NCI-H1048 (cell line): Measurements from ENCODE around the gene CYP26B1.
A peak's percentile ranks its signal among the peaks of the same experiment; 100 is the strongest.

Source experiments
- DNase-seq: peaks from one replicate; lab custom pipeline; 2025; lab: John Stamatoyannopoulos, UW

CYP26B1 gene

GRCh38 chr2:72155151-72155550 is 7.5 kb upstream of the CYP26B1 start:
- no peak for DNase-seq

DNA sequence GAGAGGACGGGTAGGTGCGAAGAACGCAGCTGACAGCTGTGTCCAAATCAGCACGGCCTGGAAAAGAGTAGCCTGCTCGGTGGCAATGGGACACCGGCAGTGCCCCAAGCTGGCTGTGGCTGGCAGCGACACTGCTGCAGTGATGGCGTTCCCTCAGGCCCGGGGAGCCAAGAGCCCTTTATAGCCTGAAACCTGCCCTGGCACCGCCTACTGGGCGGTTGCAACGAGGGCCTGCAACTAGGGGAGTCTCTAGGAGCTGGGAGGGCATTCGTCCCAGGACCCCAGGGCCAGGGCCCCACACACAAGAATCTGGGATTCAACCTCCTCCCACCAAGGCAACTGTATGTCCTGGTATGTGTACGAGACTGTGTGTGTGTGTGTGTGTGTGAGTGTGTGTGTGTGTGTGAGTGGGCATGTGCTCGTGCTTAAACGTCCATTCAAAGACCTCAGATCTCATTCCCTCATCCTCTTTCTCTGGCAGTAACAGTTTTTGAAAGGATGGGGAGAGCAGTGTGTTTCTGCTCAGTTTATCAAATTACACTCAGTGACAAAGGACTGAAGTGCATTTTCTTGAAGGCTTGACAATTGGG is 6.8 kb upstream of the CYP26B1 start:
- DNase-seq, result no peak

GRCh38 chr2:72153924-72154323 is 6.3 kb upstream of the CYP26B1 start:
- DNase-seq, result no peak

- DNase-seq, result no peak
These were observed 5.5 kb upstream of the CYP26B1 start for GRCh38 chr2:72153026-72153791.

GRCh38 chr2:72150861-72151356 is 3.2 kb upstream of the CYP26B1 start:
- DNase-seq, result no peak

- DNase-seq, result peak; percentile 14
These were observed 2.6 kb upstream of the CYP26B1 start for GRCh38 chr2:72150157-72150860.

- no peak for DNase-seq
These were observed 2.0 kb upstream of the CYP26B1 start for GRCh38 chr2:72149556-72150156.

DNA sequence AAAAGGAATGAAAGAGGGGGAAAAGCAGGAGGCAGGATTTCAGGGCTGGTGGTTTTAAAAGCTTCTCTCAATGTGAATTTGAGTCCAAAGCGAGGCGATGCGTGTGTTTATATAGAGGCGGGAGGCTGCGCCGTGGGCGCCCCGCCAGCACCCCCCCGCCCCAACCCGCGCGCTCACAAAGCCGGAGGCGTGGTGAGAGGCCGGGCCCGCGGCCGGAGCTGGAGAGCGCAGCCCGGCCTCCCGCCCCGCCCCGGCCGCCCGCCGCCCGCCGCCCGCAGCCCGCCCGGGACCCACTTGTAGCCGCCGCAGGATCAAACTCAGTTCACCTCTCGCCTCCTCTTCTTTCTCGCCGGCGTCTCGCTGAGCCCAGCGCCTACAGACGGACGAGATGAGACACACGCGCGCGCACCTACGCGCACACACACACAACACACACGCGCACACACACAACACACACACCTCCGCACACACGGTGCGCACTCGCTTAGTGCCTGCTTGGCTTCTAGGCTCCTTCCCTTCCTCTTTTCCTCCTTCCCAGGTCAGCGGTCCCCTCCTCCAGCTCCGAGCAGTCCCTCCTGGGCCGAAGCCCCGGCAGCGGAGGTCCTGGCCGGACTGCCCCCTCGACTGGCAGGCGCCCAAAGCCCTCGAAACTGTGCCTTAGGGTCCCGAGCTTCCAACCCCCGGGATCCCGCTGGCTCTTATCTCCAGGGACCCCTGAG is 1.3 kb upstream of the CYP26B1 start:
- no peak for DNase-seq

DNA sequence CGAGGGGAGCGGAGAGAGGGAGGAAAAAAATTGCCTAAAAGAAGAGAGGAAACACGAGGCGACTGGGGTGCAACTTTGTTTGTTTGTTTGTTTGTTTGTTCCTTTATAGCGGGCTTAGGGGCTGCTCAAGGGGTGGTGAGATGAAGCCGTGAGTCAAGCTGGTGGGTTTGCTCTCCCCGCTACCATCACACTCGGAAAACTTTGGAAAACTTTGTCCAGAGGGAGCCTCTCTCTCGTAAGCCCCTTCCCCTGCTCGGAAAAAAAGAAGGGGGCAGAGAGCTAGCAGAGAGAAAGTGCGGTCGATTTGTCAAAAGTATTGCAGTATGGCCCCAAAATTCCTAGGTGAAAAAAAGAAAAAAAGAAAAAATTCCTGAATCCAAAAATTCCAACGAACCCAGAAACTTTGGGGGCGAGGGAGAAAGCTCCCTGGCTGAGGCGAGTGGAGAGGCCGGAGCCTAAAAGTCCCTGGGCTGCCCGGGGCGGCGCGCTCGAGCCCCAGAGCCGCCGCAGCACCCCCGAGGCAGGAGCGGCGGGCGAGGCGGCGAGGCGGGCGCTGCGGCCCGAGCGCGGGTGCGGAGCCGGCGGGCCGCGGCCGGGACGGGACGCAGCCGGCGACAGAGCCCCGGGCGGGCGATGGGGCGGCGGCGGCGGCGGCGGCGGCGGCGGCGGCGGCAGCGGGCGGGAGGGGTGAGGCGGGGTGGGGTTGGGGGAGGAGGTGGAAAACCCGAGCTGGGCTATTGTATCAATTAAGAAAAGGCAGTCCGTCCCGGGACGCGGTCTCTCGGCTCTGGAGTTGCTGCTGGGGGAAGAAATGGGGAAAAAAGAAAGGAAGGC is 558 bp upstream of the CYP26B1 start:
- no peak for DNase-seq

GRCh38 chr2:72146347-72147302 is 1.0 kb downstream of the CYP26B1 start:
- DNase-seq, result no peak

- no peak for DNase-seq
These were observed 1.9 kb downstream of the CYP26B1 start for GRCh38 chr2:72145658-72146329.

DNA sequence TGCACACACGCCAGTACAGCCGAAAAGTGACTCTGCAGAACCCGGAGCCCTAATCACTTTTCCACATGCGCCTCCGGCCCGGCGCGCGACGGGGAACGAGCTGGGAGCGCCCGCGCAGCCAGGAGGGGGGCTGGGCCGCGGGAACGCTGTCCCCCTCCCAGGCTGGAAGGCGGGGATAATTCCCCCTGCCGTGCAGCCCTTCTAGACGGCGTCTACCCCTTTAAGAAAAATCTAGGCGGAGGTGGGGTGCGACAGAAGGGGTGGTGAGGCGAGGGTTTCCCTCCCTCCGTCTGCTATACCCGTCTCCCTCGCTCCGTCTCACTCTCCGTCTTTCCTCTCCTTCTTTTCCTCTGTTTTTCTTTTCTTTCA is 2.4 kb downstream of the CYP26B1 start:
- no peak for DNase-seq

DNA sequence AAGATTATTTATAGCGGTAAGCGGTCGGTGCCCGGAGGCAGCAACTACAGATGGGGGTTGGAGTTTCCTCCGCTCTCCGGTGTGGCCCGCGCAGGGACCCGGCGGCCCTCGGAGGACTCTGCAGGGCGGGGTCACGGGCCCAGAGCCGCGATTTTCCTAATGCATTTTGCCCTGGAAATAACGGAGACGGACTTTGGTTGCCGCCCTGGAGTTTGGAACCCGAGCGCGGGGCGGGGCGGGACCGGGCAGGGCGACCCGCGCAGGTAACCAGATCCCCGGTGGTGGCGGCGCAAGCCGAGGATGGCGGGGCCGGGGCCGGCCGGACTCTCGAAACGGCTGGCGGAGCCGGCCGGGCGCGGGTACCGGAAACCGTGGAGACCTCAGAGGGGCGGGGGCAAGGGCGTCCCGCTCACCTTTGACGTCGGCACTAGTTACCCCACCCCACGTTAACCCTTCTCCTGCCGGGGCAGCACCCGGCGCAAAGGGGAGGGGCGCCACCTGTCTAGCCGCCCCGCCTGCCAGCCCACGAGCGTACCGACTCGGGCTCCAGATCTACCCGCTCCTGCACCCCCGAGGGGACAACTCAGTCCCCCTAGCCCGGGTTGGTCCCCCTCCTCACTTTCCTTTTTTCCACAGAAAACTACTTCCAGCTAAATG is 2.9 kb downstream of the CYP26B1 start:
- DNase-seq, result peak; percentile 13

- no peak for DNase-seq
These were observed 3.4 kb downstream of the CYP26B1 start for GRCh38 chr2:72144274-72144631.

- no peak for DNase-seq
These were observed 4.0 kb downstream of the CYP26B1 start for GRCh38 chr2:72143441-72144273.

DNA sequence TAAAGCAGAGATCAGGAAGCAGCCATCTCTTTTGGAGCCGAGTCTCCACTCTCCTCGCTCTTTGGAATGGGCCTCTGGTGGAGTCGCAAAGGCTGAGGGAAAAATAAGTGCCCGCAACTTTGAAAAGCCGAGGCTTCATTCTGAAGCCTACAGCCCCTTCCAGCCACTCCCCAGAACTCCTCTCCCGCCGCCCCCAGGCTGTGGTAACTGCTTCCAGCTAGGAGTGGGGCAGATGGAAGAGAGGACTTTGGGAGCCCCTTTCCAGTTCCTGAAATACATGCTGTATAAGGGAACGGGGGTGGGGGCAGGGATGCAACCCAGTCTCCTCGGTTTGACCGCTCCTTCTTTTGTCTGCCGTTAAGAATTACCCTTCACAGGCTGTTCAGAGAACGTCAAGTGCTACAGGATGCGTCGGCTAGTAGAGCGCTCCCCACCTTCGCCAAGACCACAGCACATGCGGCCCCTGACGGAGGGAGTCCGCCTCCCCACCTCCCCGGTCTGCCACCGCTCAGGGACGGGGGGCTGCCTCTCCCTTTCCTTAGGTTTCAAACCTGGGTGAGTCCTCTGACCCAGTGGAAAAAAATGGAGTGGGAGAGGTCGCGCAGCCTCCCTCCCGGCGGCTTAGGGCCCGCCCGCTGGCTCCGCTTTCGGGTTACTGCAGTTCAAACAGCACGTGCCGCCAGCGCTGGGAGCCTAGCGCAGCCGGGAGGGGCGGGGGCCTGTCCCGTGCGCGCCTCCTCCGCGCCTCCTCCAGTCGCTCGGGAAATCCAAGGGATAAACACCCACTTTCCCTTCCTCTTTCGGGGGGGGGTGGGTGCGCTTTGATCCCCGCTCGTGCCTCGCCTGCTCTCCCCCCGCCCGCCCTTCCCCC is 4.9 kb downstream of the CYP26B1 start:
- DNase-seq, result no peak

DNA sequence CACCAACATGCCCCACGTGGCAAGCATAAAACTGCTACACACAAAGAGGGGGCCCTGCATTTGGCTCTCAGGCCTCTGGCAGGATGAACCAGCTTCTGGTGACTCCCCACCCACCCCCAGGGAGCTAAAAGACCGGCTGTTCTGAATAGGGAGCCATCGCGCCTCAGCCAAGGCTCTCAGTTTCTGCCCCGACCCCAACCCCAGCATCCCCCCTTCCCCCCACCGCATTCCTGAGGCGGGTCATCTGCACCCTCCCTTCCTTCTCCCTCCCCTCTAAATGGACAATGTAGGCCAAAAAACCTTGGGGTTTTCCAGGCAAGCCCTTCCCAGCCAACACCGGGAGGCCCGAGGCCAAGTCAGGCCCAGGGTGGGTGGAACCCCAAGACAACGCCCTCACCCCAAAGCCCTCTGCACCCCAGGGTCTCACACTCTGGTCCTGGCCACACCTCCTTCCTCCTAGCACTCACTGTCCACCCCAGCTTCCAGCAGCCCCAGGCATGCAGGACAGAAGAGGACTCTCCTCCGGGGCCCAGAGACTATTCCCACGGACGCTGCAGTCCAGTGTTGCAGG is 5.7 kb downstream of the CYP26B1 start:
- DNase-seq, result no peak
